Vagina (tissue), 2 donors: ENCODE data around the gene SLC7A4. TPM values are rescaled to one million over a fixed set of nuclear protein-coding genes. Genes with fewer than 3 reads are reported as not detected.
A peak's percentile ranks its signal among the peaks of the same experiment; 100 is the strongest.

ENCODE experiments used
- DNase-seq, 2 donors: peaks; one replicate each; pipeline ENCODE4 v3.0.0-alpha.2; 2017; ENCODE audit errors: extremely low spot score in 2 of 2
- H3K27ac ChIP-seq: fragments of 200-600 bp; sonication (generic); one replicate; pipeline ENCODE4 v1.5.1; 2019
- H3K27me3 ChIP-seq: fragments of 200-600 bp; sonication (generic); one replicate; pipeline ENCODE4 v1.5.1; 2019
- H3K36me3 ChIP-seq, 2 donors: fragments of 200-600 bp; sonication (generic); one replicate each; pipeline ENCODE4 v1.5.1; 2017 to 2019
- H3K4me1 ChIP-seq: fragments of 200-600 bp; sonication (generic); one replicate; pipeline ENCODE4 v1.5.1; 2019
- H3K4me3 ChIP-seq, 2 donors: fragments of 200-600 bp; sonication (generic); 1 replicate in 1 of 2; 2 replicates in 1 of 2; pipeline ENCODE4 v1.5.1; 2016 to 2019
- H3K9me3 ChIP-seq: fragments of 200-600 bp; sonication (generic); one replicate; pipeline ENCODE4 v1.5.1; 2019
- POLR2A ChIP-seq, 2 donors: fragments of 450-650 bp; IDR thresholded peaks; one replicate each; pipeline ENCODE4 v1.6.1; 2017; ENCODE audit warnings: antibody characterized with exemption in 2 of 2, mild to moderate bottlenecking in 2 of 2, moderate library complexity in 2 of 2
- POLR2AphosphoS5 ChIP-seq, 2 donors: sonication (generic); formaldehyde crosslinking; IDR thresholded peaks; one replicate each; pipeline ENCODE4 v1.9.0; 2017; ENCODE audit warnings: antibody characterized with exemption in 2 of 2, mild to moderate bottlenecking in 2 of 2, low read depth in 1 of 2; ENCODE audit not compliant: insufficient read depth in 1 of 2
- intact Hi-C: fragments of 100-400 bp; cut with DNase I; formaldehyde crosslinking; loops from one replicate; pipeline ENCODE4 v1.15.1; 2023
- total RNA-seq: library from RNA; depleted of rRNA; stranded (reverse); fragments of >200 nt; gene quantifications from one replicate; pipeline ENCODE4 v1.2.3, GENCODE V29; 2016
- TF ChIP-seq, protein P1 (sequence below), 3 experiments: fragments of 450-650 bp in 2 of 3; fragments of 200-600 bp in 1 of 3; sonication (generic) in 1 of 3; IDR thresholded peaks; one replicate each; pipeline ENCODE4 v1.5.1; 2017 to 2019; ENCODE audit warnings: antibody characterized with exemption in 3 of 3, mild to moderate bottlenecking in 2 of 3, moderate library complexity in 2 of 3

SLC7A4 gene
- total RNA-seq, 1 donor from 2014 or later = 0.98 TPM

GRCh38 chr22:21032868-21033688 is 717 bp upstream of the SLC7A4 start:
- H3K9me3 ChIP-seq = no peaks in the 10 kb centered on the region
- peak overlapping the region in 1 of 2 donors; percentile 39 for H3K4me3 ChIP-seq
- DNase-seq = no peak
- intact Hi-C loops = no loop called here
- H3K27me3 ChIP-seq = no peaks in the 10 kb centered on the region
- H3K36me3 ChIP-seq = no peaks in the 10 kb centered on the region
- H3K27ac ChIP-seq = no peak overlapping the region
- peaks cover 17% of the 10 kb centered on the region for H3K4me1 ChIP-seq
- TF ChIP-seq POLR2AphosphoS5 (IDR thresholded peaks at IDR 0.05; ENCODE audit: insufficient read depth in 1 of 2, low read depth in 1 of 2) (no peak), POLR2A (IDR thresholded peaks at IDR 0.05) (no peak)
- TF ChIP-seq, protein P1, sequence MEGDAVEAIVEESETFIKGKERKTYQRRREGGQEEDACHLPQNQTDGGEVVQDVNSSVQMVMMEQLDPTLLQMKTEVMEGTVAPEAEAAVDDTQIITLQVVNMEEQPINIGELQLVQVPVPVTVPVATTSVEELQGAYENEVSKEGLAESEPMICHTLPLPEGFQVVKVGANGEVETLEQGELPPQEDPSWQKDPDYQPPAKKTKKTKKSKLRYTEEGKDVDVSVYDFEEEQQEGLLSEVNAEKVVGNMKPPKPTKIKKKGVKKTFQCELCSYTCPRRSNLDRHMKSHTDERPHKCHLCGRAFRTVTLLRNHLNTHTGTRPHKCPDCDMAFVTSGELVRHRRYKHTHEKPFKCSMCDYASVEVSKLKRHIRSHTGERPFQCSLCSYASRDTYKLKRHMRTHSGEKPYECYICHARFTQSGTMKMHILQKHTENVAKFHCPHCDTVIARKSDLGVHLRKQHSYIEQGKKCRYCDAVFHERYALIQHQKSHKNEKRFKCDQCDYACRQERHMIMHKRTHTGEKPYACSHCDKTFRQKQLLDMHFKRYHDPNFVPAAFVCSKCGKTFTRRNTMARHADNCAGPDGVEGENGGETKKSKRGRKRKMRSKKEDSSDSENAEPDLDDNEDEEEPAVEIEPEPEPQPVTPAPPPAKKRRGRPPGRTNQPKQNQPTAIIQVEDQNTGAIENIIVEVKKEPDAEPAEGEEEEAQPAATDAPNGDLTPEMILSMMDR (IDR thresholded peaks at IDR 0.05) = no peak

DNA sequence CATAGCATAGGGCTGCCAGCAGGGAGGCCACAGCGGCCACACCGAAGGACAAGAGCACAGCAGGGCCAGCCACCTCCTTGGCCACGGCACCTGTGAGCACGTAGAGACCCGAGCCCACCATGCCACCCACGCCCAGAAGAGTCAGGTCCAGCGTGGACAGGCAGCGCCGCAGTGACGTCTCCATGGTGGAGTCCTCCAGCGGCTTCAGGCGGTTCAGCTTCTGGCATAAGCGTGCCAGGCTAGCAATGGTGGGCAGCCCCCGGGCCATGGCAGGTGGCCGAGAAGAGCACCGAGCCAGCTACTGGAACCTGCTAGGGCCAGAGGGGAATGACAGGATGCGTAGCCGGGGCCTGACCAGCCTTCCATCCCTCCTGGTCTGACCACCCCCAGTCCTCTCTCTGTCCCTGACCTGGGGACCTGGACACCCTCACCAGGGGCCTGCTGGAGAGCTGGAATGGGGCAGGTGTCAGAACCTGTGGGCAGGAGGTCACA is 770 bp downstream of the SLC7A4 start:
- H3K27ac ChIP-seq = no peak overlapping the region
- H3K4me3 ChIP-seq = peak overlapping the region; percentile 39 to 42
- DNase-seq = no peak
- peaks cover 18% of the 10 kb centered on the region for H3K4me1 ChIP-seq
- H3K36me3 ChIP-seq = no peaks in the 10 kb centered on the region
- no peaks in the 10 kb centered on the region for H3K9me3 ChIP-seq
- no peaks in the 10 kb centered on the region for H3K27me3 ChIP-seq
- intact Hi-C loops = no loop called here
- TF ChIP-seq, protein P1 (IDR thresholded peaks at IDR 0.05) = no peak
- TF ChIP-seq POLR2AphosphoS5 (IDR thresholded peaks at IDR 0.05; ENCODE audit: insufficient read depth in 1 of 2, low read depth in 1 of 2) = no peak
- TF ChIP-seq POLR2A (IDR thresholded peaks at IDR 0.05) = no peak

GRCh38 chr22:21030621-21031544 is 1.5 kb downstream of the SLC7A4 start:
- intact Hi-C loops = no loop called here
- no peaks in the 10 kb centered on the region for H3K27me3 ChIP-seq
- TF ChIP-seq POLR2A (IDR thresholded peaks at IDR 0.05) = no peak
- TF ChIP-seq POLR2AphosphoS5 (IDR thresholded peaks at IDR 0.05; ENCODE audit: insufficient read depth in 1 of 2, low read depth in 1 of 2) = no peak
- TF ChIP-seq, protein P1 (IDR thresholded peaks at IDR 0.05) = no peak

DNA sequence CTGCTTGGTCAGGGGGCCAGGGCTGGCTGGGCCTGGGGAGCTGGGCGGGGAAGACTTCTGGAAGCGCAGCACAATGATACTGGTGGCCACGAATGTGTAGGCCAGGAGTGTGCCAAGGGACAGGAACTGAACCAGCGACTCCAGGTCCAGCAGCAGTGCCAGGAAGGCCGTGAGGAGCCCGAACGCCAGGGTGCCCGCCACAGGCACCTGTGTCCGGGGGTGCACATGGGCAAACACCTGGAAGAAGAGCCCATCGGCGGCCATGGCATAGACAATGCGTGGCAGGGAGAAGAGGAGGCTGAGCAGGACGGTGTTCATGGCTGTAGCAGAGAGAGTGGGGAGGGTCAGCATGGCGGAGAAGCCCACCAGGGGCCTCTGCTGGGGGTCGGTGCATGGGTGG is 2.3 kb downstream of the SLC7A4 start:
- Histone ChIP-seq H3K27me3 (no peaks in the 10 kb centered on the region), H3K36me3 (no peaks in the 10 kb centered on the region), H3K9me3 (no peaks in the 10 kb centered on the region), H3K27ac (no peak overlapping the region), H3K4me1 (peaks cover 28% of the 10 kb centered on the region), H3K4me3 (no peak overlapping the region)
- intact Hi-C loops = no loop called here
- DNase-seq = no peak
- no peak for TF ChIP-seq POLR2AphosphoS5 (IDR thresholded peaks at IDR 0.05; ENCODE audit: insufficient read depth in 1 of 2, low read depth in 1 of 2)
- TF ChIP-seq, protein P1 (IDR thresholded peaks at IDR 0.05) = no peak
- TF ChIP-seq POLR2A (IDR thresholded peaks at IDR 0.05) = no peak

More at GRCh38 chr22:21030621-21031544, 1.5 kb downstream of the SLC7A4 start:
- DNase-seq = no peak
- Histone ChIP-seq H3K4me1 (peaks cover 22% of the 10 kb centered on the region), H3K9me3 (no peaks in the 10 kb centered on the region), H3K27ac (no peak overlapping the region), H3K4me3 (no peak overlapping the region), H3K36me3 (no peaks in the 10 kb centered on the region)
